Activated CD8-positive, alpha-beta memory T cell treated with anti-CD3 and anti-CD28 coated beads for 4 hours (primary cell): ENCODE measurements around the gene DUXA.

Experiments used
- DNase-seq, 2 donors: peaks; one replicate each; pipeline ENCODE4 v3.0.0-alpha.2; 2020; ENCODE audit warnings: low read depth in 2 of 2

The DUXA gene

GRCh38 chr19:57105976-57106721, 61.1 kb downstream of the DUXA start:
- DNase-seq: no peak
